ENCODE results near the gene ARRDC4.

Gene ARRDC4

DNA sequence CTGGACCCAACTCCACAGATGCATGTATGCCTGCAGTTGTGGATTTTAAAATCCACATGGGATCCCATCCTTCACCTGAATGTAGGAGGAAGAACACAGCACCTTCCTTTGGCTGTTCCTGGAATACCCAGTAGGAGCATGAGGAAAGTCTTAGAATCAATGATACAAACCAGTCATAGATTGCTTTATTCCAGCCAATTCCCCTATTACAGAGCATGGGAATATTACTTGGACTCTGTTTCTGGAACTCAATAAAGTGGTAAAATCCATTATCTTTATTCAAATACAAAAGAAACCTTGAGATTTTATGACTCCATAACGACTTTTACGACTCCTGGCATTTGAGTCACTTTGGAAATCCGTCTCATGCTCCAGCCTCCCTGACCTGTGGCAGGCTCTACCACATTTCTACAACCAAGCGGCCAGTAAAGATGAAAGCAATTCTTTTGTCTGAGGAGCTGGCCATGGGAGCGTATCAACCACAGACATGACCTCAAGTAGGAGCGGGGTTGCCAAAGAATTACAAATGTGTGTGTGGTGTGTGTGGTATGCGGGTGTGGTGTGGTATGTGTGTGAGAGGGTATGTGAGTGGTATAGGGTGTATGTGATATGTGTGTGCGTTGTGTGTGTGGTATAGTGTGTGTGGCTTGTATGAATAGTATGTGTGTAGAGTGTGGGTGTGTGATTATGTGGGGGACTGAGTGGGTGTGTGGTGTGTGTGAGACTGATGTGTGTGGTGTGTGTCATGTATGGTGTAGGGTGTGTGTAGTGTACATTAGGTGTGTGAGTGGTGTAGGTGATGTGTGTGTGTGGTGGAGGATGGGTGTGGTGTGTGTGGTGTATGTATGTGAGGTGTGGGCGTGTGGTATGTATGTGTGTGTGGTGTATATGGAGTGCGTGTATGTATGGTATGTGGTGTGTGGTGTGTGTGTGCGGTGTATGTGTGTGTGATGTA, 40.0 kb downstream of the ARRDC4 start:
- no peak for DNase-seq

DNA sequence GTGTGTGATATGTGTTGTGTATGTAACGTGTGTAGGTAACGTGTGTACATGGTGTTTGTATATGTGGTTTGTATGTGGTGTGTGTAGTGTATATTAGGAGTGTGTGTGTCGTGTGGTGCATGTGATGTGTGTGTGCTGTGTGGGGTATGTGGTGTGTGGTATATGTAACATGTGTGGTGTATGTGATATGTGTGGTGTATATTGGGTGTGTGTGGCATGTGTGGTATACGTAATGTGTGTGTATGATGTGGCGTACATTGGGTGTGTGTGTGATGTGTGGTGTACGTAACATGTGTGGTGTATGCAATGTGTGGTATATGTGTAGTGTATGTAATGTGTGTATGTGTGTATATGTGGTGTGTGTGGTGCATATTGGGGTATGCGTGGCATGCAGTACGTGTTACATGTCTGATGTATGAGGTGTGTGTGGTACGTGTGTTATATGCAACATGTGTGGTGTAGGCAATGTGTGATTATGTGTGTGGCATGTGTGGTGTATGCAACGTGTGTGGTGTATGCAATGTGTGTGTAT, 41.2 kb downstream of the ARRDC4 start:
- no peak for DNase-seq

DNA sequence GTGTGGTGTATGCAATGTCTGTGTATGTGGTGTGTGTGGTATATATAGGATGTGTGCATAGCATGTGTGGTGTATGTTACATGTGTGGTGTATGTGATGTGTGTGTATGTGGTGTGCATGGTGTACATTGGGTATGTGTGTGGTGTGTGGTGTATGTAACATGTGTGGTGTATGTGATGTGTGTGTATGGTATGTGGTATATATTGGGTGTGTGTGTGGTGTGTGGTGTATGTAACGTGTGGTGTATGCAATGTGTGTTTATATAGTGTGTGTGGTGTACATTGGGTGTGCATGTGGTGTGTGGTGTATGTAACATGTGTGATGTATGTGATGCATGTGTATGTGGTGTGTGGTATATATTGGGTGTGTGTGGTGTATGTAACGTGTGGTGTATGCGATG, 41.9 kb downstream of the ARRDC4 start:
- no peak for DNase-seq

DNA sequence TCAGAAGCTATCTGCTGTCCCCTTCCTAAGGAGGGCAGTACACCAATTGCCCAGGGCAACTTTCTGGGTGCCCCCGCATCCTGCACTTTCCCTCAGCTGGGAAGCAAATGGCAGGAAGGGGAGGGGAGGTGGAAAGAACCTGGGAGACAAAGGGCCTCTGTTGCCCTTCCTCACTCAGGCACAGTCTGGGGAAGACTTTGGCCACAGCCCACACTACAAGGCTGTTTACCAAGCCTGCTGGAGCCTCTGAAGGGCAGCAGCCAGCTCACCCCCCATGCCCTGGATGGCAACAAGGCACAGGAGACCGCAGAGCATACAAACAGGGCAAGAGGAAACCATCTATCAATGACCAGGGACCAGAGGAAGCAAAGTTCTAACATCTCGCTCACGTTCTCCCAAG, 42.4 kb downstream of the ARRDC4 start:
- no peak for DNase-seq

DNA sequence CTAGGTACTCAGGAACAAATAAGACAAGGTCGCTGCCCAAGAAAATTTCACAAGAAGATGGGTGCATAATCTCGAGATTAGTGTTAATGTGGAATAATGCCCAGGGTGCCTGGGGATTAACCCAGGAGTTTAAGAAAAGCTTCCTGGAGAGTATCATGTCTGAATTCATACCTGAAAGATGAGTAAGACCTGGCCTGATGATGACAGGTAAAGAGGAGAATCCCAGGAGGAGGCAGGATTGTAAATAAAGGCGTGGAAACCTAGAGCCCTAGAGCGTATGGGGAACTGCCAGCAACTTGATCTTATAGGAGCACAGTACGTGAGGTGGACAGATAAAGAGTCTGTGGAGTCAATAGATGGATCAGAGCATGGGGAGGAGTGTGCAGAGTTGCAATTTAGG, 43.0 kb downstream of the ARRDC4 start:
- no peak for DNase-seq

DNA sequence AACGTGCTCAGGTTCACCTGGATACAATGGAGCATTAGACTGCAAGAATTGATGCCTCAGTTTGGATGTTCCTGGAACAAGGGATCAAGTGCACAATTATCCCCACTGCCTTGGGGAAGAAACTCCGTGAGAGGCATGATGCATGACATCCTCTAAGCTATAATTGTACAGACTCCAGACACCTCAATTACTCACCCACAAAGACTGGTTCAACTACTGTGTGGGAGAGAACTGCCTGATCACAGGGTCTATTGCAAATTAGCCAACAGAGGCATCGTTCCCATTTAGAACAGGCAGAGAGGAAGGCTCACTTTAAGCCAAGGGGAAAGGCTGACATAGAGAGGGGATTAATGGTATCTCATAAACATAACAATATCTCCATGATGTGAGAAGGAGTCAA, 43.5 kb downstream of the ARRDC4 start:
- no peak for DNase-seq

DNA sequence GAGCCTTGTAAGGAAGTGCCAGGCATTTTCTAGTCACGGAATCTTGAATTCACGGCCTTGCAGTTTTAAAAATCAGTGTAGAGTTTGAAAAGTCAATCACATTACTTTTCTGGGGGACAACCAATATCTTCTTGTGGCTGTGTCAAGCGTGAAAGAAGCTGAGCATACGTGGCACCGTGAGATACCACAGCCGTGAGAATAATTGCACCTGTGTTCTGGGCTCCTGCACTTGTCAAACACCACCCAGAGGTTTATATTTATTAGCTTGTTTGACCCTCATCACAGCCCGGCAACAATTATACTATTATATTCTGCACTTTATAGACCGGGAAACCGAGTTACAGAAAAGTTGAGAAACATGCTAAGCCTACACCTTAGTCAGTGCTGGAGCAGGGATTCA, 45.2 kb downstream of the ARRDC4 start:
- DNase-seq, result no peak

DNA sequence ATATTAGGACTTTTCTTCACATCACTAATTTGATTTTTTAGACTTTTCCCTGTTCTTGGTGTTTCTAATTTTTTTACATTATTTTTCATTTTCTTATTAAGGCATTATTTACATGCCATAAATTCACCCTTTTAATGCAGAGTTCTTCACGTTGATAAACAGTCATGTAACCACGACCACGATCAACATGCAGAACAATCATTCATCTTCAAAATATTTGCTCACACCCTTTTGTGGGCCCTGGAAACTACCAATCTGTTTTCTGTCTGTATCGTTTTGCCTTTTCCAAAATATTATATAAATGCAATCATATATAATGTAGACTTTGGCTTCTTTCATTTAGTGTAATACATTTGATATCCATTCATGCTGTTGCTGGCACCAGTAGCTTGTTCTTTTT, 48.7 kb downstream of the ARRDC4 start:
- no peak for DNase-seq

DNA sequence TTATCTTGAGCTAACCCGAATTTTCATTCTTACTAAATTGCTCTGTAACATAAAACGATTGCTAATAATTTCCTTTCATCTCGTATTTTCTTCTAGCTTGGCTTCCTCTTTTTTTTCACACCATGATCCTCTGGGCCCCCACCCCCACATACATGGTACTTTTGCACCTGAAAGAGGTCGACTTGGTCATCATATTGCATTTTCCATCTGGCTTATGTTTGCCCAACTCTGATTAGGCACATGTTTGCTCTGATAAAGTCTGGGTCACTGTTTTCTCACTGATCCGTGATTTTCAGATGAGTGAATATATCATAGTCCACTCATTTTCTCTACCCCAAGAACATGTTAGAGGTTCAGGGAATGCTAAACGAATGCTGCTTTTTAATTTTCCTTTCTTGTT, 49.5 kb downstream of the ARRDC4 start:
- no peak for DNase-seq

DNA sequence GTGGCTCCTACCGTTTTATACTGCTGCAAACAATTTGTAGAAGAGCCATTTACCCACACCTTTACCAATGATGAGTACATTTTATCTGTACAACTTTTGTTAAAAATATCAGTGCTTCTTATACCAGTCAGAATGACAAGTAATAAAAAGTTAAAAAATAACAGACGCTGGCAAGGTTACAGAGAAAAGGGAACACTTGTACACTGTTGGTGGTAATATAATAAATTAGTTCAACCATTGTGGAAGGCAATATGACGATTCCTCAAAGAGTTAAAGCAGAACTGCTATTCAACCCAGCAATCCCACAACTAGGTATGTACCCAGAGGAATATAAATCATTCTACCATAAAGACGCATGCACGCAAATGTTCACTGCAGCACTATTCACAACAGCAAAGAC, 51.9 kb downstream of the ARRDC4 start:
- DNase-seq, result no peak

DNA sequence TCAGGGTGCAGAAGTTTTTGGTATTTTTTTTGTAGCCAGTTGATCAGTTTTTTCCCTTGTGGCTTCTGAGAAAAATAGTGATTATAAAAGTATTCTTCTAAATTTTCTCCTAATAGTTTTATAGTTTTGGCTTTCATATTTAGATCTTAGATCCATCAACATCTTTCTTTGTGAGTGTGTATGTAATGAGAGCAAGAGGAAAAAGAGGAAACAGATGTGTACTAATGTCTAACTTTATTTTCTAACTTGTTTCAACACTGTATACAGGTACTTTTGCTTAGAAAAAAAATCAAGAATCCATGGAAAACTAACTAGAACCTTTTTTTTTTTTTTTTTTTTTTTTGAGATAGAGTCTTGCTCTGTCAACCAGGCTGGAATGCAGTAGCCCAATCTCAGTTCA, 53.1 kb downstream of the ARRDC4 start:
- DNase-seq, result no peak

DNA sequence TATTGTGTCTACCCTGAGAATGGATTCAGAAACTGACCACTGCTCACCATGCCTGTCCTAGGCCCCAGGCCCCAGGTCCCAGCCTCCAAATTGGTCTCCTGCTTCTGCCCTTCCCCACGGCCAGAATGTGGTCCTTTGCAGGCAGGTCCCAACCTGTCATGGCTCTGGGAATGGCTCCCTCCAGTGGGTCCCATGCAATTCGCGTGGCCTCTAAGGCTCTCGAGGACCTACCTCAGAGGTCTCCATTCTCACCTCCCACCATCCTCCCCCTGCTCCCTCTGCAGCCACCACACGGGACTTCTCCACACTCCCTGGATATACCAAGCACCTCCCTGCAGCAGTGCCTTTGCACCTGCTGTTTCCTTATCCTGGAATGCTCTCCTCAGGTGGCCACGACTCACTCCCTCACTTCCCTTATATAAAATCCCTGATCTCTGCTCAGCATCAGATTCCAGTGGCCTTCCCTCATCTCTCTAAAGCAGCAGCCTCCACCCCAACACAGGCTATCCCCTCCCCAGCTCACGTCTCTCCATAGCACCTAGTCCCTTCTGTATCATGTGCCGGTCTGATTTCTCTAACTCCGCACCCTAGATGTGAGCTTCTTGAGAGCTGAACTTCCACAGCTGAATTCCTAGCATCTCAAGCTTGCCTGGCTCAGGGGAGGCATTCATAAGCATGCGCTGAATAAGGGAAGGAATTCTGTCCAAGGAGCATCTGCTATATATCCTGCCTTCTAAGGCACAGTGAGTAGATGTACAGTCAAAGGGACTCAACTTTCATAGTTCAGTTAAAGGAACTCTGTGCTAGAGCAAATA, 56.9 kb downstream of the ARRDC4 start:
- no peak for DNase-seq

DNA sequence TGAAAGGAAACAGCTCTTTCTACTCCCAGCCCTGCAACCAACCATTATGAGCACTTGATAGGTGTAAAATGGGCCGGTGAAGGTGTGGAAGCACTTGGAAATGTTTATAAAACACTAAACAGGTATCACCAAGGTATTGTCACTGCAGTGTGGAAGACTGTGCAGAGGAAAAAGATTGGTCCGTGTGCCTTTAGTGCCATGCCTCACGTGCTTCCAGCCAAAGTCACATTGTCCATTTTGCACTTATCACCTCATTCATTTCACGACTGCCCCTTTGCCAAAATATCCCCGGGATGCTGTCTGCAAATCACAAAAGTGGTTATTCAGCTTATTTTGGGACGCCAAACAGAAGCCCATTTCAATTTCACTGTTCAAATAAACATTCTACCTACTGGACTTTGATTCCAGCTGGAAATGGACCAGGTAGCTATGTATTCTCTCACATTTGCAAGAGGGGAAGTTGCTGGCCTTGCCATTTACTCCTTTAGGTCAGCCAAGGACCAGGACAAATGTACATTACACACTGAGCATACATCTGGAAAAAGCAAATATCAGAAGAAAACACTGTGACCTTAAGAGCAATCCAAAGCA, 58.4 kb downstream of the ARRDC4 start:
- no peak for DNase-seq

All from NCI-H1105 treated with DMSO at 0.1 percent for 48 hours (cell line).